LNCaP clone FGC (cell line): Measurements from ENCODE around the gene HOXA9.

Source experiments
- DNase-seq: peaks from one replicate; pipeline ENCODE4 v3.0.0-alpha.2; 2011; ENCODE audit warnings: low read depth
- H3K4me3 ChIP-seq: 2 replicates; pipeline ENCODE4 v1.5.1; 2011; ENCODE audit warnings: mild to moderate bottlenecking, low read depth, low read length, control low read depth
- CTCF ChIP-seq: IDR thresholded peaks from 2 replicates; pipeline ENCODE4 v1.5.1; 2012; ENCODE audit warnings: mild to moderate bottlenecking; ENCODE audit not compliant: control insufficient read depth, insufficient read depth; ENCODE audit errors: extremely low read depth

Gene HOXA9

GRCh38 chr7:27164367-27165088 lies 809 bp downstream of the HOXA9 start:
- no peak for DNase-seq
- TF ChIP-seq CTCF, result no peak
- no peak overlapping the region for H3K4me3 ChIP-seq

GRCh38 chr7:27164045-27164366 lies 1.3 kb downstream of the HOXA9 start:
- no peak for TF ChIP-seq CTCF
- no peak for DNase-seq
- no peak overlapping the region for H3K4me3 ChIP-seq

GRCh38 chr7:27163288-27164044 lies 1.9 kb downstream of the HOXA9 start:
- DNase-seq, result no peak
- no peak for TF ChIP-seq CTCF
- no peak overlapping the region for H3K4me3 ChIP-seq

GRCh38 chr7:27162561-27163287 lies 2.6 kb downstream of the HOXA9 start:
- no peak for TF ChIP-seq CTCF
- no peak for DNase-seq
- H3K4me3 ChIP-seq, result no peak overlapping the region

GRCh38 chr7:27161721-27162560 lies 3.4 kb downstream of the HOXA9 start:
- DNase-seq, result no peak
- no peak overlapping the region for H3K4me3 ChIP-seq
- TF ChIP-seq CTCF, result no peak

GRCh38 chr7:27161214-27161720 lies 4.1 kb downstream of the HOXA9 start:
- no peak for DNase-seq
- peak overlapping the region; percentile 49 for H3K4me3 ChIP-seq
- no peak for TF ChIP-seq CTCF
